Stimulated activated CD4-positive, alpha-beta T cell treated with anti-CD3 and anti-CD28 coated beads, Interleukin-4, amount 100 ng/mL, for 48 hours (primary cell): ENCODE results near the gene TMEM8B.
"Not testable (repeated sequence)": the region's sequence is repeated elsewhere in the genome, so short reads cannot be mapped to it uniquely, and the experiment has no call there.

Experiments
- DNase-seq, 2 donors: peaks; one replicate each; pipeline ENCODE4 v3.0.0-alpha.2; 2020; ENCODE audit warnings: low read depth in 2 of 2

TMEM8B gene

DNA sequence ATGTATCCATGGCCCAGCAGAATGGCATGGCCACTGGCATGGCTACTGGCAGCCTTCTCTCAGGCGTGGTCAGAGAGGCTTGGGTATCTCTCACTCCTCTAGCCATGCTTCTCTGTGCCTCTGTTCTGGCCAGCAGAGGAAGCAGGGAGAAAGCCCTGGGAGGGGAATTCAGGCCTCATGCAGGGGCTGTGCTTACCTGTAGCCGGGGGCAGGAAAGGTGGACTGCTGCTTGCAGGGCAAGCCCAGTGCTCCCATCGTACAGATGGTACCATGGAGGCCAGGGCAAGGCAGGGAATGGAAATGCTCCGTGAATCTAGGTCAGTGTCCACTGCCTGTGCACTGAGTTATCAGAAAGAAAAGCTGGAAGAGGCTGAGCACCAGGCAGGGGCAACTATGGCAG is 38.5 kb downstream of the TMEM8B start:
- no peak for DNase-seq

- no peak for DNase-seq
Measured at GRCh38 chr9:35868933-35869332, 39.9 kb downstream of the TMEM8B start.

- no peak for DNase-seq
Measured at GRCh38 chr9:35869621-35870216, 40.7 kb downstream of the TMEM8B start.

- DNase-seq: no peak
Measured at GRCh38 chr9:35870351-35870923, 41.4 kb downstream of the TMEM8B start, which contains the start of gene OR13J1. Gene OR13J1 (minus strand): TSS chr9:35870401. CDS start chr9:35870401, 0 bp downstream.

DNA sequence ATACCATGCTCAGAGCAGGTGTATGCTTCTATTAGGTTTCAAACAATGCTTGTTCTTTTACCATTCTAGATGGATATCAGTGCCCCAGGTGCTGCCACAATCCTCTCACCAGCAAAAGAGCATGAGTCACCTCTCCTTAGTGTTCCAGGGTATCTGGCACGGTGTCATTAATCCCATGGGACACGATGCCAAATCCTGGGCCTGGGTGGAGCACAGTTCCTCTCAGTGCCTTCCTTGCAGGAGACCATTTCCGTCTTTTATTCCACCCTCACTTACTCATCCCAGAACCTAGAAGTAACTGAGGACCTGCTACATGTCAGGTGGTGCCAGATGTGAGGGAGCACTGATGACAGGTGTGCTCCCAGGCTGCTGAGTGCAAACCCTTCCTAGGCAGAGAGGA is 42.5 kb downstream of the TMEM8B start:
- DNase-seq: no peak

- no peak for DNase-seq
Measured at GRCh38 chr9:35872505-35872904, 43.5 kb downstream of the TMEM8B start.

GRCh38 chr9:35882263-35882848 is 53.3 kb downstream of the TMEM8B start:
- peak; percentile 70 to 81 for DNase-seq

- no peak for DNase-seq
Measured at GRCh38 chr9:35882996-35883395, 54.0 kb downstream of the TMEM8B start.

- DNase-seq: not testable (repeated sequence)
Measured at GRCh38 chr9:35884908-35885307, 55.9 kb downstream of the TMEM8B start.

DNA sequence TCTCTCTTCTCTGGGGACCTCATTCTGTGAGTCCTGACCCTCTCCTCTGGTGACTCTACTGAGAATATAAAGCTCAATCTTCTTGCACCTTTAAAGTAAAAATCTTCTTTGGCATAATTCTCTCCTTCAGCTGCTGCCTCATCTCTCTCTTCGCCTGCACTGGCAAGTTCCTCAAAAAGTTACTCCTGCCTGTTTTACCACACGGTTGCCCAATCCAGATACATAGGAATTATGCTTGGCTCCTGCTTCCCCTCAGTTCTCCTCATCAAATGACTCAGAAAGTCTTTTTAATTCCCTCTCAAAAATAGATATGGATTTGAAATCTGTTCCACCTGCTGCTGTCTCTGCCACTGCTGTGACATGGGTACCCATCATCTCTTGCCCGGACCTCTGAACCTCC is 62.6 kb downstream of the TMEM8B start:
- DNase-seq: no peak

GRCh38 chr9:35892051-35892450 is 63.0 kb downstream of the TMEM8B start:
- DNase-seq: no peak

DNA sequence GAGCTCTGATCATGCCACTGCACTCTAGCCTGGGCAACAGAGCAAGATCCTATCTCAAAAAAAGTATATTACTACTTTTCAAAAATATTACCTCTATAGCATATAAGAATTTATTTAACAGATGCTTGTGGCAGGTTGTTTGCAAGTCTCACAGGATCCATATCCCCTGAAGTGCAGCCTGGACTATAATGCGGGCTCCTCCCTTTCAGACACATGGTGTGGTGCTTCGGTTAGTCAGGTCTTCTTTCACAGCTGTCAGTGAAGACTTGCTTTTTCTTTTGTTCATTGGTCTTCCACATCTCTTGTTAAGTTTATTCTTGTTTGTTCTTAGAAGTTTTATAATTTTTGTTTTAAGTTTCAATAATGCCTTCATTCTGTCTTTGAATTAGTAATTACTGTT is 67.5 kb downstream of the TMEM8B start:
- no peak for DNase-seq

DNA sequence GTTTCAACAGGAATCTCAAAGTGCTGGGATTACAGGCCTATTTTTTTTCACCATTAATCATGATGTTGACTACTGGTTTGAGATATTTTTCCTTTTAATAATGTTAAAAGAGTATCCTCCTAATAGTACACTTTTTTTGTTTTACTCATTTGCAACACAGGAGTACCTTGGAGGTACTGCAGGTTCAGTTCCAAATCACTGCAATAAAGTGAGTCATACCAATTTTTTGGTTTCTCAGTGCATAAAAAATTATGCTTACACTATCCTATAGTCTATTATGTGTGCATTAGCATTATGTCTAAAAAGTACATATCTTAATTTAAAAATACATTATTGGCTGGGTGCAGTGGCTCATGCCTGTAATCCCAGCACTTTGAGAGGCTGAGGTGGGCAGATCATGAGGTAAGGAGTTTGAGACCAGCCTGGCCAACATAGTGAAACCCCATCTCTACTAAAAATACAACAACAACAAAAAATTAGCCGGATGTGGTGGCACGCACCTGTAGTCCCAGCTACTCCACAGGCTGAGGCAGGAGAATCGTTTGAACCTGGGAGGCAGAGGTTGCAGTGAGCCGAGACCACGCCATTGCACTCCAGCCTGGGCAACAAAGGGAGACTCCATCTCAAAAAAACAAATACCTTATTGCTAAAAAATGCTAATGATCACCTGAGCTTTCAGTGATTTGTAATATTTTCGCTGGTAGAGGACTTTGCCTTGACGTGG is 68.5 kb downstream of the TMEM8B start:
- not testable (repeated sequence) for DNase-seq

DNA sequence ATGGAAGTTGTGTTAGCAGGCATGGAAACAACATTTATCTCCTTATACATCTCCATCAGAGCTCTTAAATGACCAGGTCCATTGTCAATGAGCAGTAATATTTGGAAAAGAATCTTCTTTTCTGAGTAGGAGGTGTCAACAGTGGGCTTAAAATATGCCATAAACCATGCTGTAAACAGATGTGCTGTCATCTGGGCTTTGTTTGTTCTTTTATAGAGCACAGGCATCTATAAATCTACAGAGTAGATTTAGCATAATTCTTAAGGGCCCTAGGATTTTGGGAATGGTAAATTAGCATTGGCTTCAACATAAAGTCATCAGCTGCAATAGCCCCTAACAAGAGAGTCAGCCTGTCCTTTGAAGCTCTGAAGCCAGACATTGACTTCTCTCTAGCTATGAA is 69.3 kb downstream of the TMEM8B start:
- DNase-seq: no peak

DNA sequence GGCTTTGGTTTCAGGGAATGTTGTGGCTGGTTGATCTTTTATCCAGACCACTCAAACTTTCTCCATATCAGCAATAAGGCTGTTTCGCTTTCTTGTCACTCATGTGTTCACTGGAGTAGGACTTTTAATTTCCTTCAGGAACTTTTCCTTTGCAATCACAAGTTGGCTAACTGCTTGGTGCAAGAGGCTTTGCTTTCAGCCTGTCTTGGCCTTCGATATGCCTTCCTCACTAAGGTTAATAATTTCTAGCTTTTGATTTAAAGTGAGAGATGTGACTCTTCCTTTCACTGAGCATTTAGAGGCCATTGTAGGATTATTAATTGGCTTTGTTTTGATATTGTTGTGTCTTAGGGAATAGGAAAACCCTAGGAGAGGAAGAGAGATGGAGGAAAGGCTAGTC is 70.0 kb downstream of the TMEM8B start:
- DNase-seq: no peak

GRCh38 chr9:35903049-35903448 is 74.0 kb downstream of the TMEM8B start:
- no peak for DNase-seq

- DNase-seq: no peak
Measured at GRCh38 chr9:35904338-35904737, 75.3 kb downstream of the TMEM8B start.

- DNase-seq: no peak
Measured at GRCh38 chr9:35905051-35905781, 76.2 kb downstream of the TMEM8B start.

GRCh38 chr9:35905912-35906679 is 77.1 kb downstream of the TMEM8B start, which contains the start of gene HRCT1:
Gene HRCT1 (plus strand): TSS chr9:35906202. CDS start chr9:35906288, 86 bp downstream.
- no peak for DNase-seq

DNA sequence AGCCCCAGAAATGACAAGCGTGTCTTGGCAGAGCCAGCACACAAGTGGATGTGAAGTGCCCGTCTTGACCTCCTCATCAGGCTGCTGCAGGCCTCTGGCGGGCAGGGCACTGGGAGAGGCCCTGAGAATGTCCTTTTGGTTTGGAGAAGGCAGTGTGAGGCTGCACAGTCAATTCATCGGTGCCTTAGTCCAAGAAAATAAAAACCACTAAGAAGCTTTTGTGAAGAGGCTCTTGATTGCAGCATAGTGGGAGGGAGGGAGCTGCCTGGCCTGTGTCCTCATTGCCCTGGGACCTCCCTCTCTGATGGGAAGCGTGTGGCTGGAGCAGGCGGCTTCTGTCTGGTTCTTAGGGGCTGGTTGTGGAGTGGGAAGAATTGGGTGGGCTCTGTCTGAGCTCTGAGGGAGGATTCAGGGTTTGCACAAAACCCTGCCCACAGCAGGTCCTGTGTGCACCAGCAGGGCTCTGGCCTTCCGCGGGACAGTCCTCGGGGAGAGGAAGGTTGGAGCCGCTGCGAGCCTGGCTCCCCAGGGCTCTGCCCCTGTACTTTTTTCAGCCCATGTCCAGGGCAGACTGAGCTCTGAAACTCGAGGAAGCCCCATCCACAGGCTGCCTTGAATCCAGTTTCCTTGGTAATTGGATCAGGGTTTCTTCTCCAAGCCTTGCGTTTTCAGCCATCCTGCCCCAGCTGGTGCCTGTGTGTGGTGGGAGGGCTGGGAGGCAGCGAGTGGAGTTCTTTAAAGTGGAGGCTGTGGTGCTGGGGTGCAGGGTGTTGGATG is 78.1 kb downstream of the TMEM8B start:
- DNase-seq: no peak
